ENCODE data around the gene PKNOX2. TPM values are rescaled to one million over a fixed set of nuclear protein-coding genes. Genes with fewer than 3 reads are reported as not detected.

Gene PKNOX2
- total and polyA plus RNA-seq, 10 of the 15 experiments (the other 5 are each of a cell fraction or from before 2014, with no cell fraction given): not detected

DNA sequence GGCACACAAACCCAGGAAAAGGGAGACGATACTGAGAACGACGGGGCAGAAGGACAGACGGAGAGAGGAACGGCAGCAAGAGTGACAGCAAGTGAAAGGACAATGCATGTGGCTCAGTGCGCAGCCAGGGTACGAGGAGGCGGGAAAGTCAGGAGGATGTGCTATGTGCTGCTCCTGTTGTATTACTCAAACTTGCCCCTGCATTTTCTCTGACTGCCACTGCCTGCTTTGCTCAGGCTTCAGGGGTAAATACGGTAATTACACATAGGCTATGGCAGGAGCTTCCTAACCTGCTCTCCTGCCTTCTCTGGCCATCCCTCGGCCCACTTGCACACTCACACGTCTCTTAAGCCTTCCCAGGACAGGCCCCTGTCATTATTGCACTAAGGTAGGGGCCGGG lies 236.7 kb downstream of the PKNOX2 start (continued):
- no peak for TF ChIP-seq RCOR1 (conservative IDR thresholded peaks at IDR 0.05; ENCODE audit: low read depth, low read length)
- TF ChIP-seq, protein P1, sequence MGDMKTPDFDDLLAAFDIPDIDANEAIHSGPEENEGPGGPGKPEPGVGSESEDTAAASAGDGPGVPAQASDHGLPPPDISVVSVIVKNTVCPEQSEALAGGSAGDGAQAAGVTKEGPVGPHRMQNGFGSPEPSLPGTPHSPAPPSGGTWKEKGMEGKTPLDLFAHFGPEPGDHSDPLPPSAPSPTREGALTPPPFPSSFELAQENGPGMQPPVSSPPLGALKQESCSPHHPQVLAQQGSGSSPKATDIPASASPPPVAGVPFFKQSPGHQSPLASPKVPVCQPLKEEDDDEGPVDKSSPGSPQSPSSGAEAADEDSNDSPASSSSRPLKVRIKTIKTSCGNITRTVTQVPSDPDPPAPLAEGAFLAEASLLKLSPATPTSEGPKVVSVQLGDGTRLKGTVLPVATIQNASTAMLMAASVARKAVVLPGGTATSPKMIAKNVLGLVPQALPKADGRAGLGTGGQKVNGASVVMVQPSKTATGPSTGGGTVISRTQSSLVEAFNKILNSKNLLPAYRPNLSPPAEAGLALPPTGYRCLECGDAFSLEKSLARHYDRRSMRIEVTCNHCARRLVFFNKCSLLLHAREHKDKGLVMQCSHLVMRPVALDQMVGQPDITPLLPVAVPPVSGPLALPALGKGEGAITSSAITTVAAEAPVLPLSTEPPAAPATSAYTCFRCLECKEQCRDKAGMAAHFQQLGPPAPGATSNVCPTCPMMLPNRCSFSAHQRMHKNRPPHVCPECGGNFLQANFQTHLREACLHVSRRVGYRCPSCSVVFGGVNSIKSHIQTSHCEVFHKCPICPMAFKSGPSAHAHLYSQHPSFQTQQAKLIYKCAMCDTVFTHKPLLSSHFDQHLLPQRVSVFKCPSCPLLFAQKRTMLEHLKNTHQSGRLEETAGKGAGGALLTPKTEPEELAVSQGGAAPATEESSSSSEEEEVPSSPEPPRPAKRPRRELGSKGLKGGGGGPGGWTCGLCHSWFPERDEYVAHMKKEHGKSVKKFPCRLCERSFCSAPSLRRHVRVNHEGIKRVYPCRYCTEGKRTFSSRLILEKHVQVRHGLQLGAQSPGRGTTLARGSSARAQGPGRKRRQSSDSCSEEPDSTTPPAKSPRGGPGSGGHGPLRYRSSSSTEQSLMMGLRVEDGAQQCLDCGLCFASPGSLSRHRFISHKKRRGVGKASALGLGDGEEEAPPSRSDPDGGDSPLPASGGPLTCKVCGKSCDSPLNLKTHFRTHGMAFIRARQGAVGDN (IDR thresholded peaks at IDR 0.05): no peak
- no peak for TF ChIP-seq YBX1 (IDR thresholded peaks at IDR 0.05)
- TF ChIP-seq NR2C1 (IDR thresholded peaks at IDR 0.05): no peak
- no peak for TF ChIP-seq JUND (IDR thresholded peaks at IDR 0.05; ENCODE audit: low read depth, low read length)
- no peak for TF ChIP-seq TCF12 (IDR thresholded peaks at IDR 0.05; ENCODE audit: low read depth, low read length)
- no peak for TF ChIP-seq POLR2A (IDR thresholded peaks at IDR 0.05; ENCODE audit: low read depth, low read length)
- TF ChIP-seq HDGF (IDR thresholded peaks at IDR 0.05): no peak
- no peak for TF ChIP-seq NR2F1 (conservative IDR thresholded peaks at IDR 0.05)
- TF ChIP-seq, protein P2, sequence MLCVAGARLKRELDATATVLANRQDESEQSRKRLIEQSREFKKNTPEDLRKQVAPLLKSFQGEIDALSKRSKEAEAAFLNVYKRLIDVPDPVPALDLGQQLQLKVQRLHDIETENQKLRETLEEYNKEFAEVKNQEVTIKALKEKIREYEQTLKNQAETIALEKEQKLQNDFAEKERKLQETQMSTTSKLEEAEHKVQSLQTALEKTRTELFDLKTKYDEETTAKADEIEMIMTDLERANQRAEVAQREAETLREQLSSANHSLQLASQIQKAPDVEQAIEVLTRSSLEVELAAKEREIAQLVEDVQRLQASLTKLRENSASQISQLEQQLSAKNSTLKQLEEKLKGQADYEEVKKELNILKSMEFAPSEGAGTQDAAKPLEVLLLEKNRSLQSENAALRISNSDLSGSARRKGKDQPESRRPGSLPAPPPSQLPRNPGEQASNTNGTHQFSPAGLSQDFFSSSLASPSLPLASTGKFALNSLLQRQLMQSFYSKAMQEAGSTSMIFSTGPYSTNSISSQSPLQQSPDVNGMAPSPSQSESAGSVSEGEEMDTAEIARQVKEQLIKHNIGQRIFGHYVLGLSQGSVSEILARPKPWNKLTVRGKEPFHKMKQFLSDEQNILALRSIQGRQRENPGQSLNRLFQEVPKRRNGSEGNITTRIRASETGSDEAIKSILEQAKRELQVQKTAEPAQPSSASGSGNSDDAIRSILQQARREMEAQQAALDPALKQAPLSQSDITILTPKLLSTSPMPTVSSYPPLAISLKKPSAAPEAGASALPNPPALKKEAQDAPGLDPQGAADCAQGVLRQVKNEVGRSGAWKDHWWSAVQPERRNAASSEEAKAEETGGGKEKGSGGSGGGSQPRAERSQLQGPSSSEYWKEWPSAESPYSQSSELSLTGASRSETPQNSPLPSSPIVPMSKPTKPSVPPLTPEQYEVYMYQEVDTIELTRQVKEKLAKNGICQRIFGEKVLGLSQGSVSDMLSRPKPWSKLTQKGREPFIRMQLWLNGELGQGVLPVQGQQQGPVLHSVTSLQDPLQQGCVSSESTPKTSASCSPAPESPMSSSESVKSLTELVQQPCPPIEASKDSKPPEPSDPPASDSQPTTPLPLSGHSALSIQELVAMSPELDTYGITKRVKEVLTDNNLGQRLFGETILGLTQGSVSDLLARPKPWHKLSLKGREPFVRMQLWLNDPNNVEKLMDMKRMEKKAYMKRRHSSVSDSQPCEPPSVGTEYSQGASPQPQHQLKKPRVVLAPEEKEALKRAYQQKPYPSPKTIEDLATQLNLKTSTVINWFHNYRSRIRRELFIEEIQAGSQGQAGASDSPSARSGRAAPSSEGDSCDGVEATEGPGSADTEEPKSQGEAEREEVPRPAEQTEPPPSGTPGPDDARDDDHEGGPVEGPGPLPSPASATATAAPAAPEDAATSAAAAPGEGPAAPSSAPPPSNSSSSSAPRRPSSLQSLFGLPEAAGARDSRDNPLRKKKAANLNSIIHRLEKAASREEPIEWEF (IDR thresholded peaks at IDR 0.05; ENCODE audit: insufficient replicate concordance, low read depth, low read length): no peak

Measured in GM12878 (cell line).